NCI-H748 (cell line): Measurements from ENCODE around the gene IL31.
"Not testable (repeated sequence)": the region's sequence is repeated elsewhere in the genome, so short reads cannot be mapped to it uniquely, and the experiment has no call there.

Source experiments
- DNase-seq: peaks from one replicate; lab custom pipeline; 2025; ENCODE audit not compliant: unreplicated experiment; lab: John Stamatoyannopoulos, UW

The IL31 gene

DNA sequence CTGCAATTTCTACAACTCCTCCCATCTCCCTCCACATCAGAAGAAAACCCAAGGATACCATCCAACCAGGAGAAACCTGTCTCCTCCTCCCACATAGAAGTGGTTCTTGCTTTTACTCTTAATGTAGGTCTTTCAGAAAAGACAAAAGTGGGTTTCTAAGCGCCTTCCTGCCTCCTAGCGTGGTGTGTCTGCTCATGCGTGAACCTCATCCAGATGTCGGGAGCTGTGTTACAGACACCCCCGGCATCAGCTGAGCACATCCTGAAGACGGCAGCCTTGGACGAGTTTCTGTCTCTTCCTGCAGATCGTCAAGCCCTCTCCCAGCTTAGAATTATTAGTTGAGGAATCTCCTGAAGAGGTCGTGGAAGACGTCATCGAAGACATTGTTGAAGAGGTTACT, 18.4 kb upstream of the IL31 start:
- no peak for DNase-seq

- DNase-seq, result peak; percentile 60
These were observed 17.0 kb upstream of the IL31 start for GRCh38 chr12:122190842-122191668.

DNA sequence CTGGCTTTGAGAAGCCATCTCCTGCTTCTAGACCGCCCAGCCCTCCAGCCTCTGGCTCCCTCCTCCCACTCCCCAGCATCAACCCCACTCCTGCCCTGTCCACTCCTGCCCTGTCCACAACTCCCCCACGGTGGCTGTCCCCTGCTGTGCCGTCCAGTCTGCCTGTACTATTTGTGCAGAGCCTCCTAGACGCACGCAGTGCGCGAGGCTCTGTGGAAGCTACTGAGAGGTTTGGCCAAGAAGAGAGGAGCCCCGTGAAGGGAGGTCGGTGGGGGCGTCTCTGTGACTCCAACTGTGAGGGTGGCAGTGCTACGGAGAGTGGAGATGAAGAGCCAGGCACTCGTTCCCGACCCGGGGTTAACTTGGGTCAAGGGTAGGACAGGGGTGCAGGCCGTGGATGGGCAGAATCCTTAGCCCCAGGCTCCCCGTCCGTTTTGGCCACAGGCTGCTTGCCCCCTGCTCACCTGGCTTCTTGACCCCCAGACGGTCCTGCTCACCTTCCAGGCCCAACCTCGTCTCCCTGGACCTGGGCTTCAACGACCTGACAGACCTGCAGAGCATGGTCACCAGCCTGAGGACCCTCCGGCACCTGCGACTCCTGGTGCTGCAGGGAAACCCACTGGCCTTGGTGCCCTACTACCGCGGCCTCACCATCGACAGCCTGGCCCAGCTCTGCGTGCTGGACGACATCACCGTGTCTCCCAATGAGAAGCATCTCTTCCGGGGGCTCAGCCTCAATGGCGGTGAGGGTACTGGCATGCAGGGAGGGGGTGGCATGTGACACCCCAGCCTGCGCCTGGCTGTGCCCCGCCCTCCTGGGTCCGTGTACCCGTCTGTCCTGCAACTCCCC, 15.8 kb upstream of the IL31 start:
- DNase-seq, result no peak

DNA sequence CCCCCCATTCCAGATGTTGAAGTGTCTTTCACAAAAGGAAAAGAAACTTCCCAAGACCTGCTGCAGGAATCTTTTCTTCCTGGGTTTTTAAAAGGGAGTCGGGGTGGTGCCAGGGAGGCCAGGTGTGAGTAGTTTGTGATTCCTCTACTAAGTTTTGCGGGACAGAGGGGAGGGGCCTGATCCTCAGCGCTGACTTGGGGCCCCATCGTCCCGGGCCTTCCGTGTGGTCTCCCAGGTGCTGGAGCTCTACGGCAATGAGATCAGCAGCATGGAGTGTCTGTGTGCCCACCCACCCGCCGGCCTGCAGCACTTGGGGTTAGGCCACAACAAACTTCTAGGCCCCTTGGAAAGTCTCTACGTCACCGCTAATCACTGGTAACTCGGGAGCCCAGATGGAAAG, 13.4 kb upstream of the IL31 start:
- no peak for DNase-seq

- no peak for DNase-seq
These were observed 11.6 kb upstream of the IL31 start for GRCh38 chr12:122185494-122186082.

- no peak for DNase-seq
These were observed 11.1 kb upstream of the IL31 start for GRCh38 chr12:122185079-122185478.

GRCh38 chr12:122184517-122184916, 10.5 kb upstream of the IL31 start:
- DNase-seq, result no peak

GRCh38 chr12:122183588-122183940, 9.5 kb upstream of the IL31 start:
- no peak for DNase-seq

GRCh38 chr12:122182887-122183587, 9.0 kb upstream of the IL31 start, which contains the start of gene LRRC43:
Gene LRRC43 (plus strand): TSS chr12:122183123. CDS start chr12:122183145, 22 bp downstream.
- DNase-seq, result peak; percentile 87

GRCh38 chr12:122176473-122176872, 2.5 kb upstream of the IL31 start:
- DNase-seq, result not testable (repeated sequence)

DNA sequence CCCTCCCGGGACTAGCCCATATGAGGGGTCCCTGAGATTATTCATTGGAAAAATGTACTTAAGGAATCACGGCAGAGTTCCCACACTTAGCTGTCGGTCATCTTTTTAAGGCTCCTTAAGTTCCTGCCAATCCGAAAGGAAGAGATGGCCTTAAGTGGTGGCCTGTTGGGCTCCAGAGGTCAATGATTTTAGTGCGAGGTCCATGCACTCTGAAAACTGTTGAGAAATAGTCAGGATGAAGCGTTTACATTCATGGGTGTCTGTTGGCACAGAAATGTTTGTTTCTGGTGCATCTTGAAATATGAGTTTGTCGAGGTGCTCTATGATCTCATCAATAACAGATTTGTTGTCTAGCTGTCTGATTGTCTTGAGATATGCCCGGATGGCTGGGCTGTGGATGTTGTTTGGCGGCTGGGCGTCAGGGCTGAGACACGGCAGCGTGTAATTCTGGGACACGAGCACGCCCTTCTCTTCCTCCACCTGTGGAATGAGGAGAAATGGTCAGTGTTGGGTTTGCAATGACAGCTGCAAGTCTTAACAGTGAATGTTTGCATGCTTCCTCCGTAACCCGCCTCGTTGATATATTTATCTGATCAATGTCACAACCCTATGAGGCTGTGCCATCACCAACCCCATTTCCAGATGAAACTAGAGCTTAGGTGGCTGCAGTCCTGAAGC, 1.6 kb downstream of the IL31 start:
- no peak for DNase-seq

- no peak for DNase-seq
These were observed 2.6 kb downstream of the IL31 start for GRCh38 chr12:122171399-122171798.

- DNase-seq, result no peak
These were observed 5.5 kb downstream of the IL31 start for GRCh38 chr12:122168492-122168891.

- no peak for DNase-seq
These were observed 6.6 kb downstream of the IL31 start for GRCh38 chr12:122167356-122167925.

DNA sequence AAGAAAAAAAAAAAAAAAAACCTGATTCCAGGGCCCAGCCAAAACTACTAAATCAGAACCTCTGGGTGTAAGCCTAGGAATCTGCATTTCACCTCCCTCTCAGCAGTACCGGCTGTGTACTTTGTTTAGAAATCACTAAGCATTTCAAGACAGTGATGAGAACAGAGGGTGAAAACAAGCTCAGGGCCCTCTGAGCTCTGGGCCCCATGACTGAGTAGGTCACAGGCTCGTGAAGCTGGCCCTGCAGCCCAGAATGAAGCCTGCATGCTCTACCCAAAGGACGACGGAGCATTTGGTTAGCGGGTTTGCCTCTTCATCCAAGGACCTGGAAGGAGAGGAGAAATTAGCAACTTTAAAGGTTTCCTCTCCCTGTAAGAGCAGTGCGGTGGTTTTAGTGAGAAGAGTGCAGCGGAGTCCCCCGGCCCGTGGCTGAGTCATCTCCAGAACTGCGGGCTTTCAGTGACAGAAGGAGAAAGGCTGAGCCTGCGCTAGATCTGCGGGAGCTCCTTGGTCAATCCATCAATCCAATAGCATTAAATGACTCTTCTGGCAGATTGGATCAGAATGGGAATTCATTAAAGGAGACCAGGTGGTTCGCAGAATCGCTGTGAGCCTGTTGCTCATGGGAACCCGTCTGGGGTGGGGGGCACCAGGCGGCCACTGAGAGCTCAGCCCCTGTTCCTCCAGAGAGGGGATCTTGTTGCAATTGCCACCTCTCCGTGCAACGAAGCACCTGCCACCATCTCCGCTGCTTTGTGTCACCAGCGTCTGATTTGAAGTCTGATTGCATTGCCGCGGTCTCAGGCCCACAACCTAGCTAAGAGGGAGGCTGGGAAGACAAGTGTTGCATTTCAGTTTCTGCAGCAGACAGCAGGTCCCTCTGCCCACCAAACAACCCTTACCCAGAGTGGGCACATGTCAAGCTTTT, 7.3 kb downstream of the IL31 start:
- no peak for DNase-seq

DNA sequence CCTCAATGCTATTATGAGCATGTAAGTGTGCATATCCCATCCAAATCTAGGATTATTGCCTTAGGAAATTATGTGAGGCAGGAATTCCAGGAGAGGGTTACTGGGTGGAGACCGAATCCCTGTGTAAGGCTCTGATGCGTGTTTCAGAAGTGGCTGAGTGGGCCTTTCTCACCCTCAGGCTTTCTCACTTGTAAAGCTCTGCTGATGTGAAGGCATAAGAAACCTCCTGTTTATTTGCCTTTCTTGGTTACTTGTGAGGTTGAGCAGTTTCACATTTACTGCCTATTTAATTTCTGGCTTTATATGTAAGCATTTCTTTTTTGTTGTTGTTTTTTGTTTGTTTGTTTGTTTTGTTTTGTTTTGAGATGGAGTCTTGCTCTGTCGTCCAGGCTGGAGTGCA, 11.0 kb downstream of the IL31 start:
- no peak for DNase-seq

DNA sequence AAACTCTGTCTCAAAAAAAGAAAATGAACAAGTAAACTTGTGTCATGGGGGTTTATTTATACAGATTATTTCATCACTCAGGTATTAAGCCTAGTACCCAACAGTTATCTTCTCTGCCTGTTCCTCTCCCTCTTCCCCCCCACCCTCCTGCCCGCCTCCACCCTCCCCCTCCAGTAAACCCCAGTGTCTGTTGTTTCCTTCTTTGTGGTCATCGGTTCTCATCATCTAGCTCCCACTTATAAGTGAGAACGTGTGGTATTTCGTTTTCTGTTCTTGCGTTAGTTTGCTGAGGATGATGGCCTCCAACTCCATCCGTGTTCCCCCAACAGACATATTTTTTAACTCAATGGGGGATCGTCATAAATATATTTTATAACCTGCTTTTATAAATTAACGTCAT, 12.3 kb downstream of the IL31 start:
- DNase-seq, result no peak

DNA sequence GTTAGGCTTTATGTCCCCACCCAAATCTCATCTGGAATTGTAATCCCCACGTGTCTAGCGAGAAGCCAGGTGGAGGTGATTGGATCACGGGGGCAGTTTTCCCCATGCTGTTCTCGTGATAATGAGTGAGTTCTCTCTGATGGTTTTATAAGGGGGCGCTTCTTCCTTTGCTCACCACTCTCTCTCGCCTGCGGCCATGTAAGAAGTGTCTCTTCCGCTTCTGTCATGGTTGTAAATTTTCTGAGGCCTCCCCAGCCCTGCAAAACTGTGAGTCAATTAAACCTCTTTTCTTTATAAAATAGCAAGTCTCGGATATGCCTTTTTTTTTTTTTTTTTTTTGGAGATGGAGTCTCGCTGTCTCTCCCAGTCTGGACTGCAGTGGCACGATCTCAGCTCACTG, 13.3 kb downstream of the IL31 start:
- DNase-seq, result no peak

GRCh38 chr12:122159882-122160281, 14.1 kb downstream of the IL31 start:
- DNase-seq, result no peak
